K562 (cell line): ENCODE results near the gene CLASP1. TPM values are rescaled to one million over a fixed set of nuclear protein-coding genes. Genes with fewer than 3 reads are reported as not detected.

Experiments
- ARID4B ChIP-seq: sonication (generic); formaldehyde crosslinking; IDR thresholded peaks from 2 replicates; pipeline ENCODE4 v1.8.0; 2022; ENCODE audit warnings: mild to moderate bottlenecking, missing genetic modification reagents
- CHAMP1 ChIP-seq: fragments of 450-650 bp; IDR thresholded peaks from 2 replicates; pipeline ENCODE4 v1.6.1; 2016; ENCODE audit warnings: mild to moderate bottlenecking
- CREB3L1 ChIP-seq: fragments of 450-650 bp; IDR thresholded peaks from 2 replicates; pipeline ENCODE4 v1.6.1; 2014; ENCODE audit warnings: low read depth, mild to moderate bottlenecking, moderate library complexity, borderline replicate concordance
- DMBX1 ChIP-seq: fragments of 250-450 bp; sonication (Bioruptor Pico); IDR thresholded peaks from 2 replicates; pipeline ENCODE4 v1.8.0; 2022; ENCODE audit warnings: inconsistent platforms, mild to moderate bottlenecking, moderate library complexity, borderline replicate concordance
- FOXM1 ChIP-seq, 2 experiments: fragments of 450-650 bp in 1 of 2; sonication (generic) in 1 of 2; formaldehyde crosslinking in 1 of 2; IDR thresholded peaks; 2 replicates each; pipeline versions ENCODE4 v1.6.1 to v1.9.0; 2017 to 2022; ENCODE audit warnings: low read depth in 2 of 2, mild to moderate bottlenecking in 2 of 2, missing genetic modification reagents in 1 of 2, moderate library complexity in 1 of 2
- HDAC6 ChIP-seq: IDR thresholded peaks from 2 replicates; pipeline ENCODE4 v1.6.1; 2012; ENCODE audit warnings: low read depth, mild to moderate bottlenecking, control low read depth, inconsistent platforms, low read length, moderate library complexity
- L3MBTL2 ChIP-seq: fragments of 450-650 bp; IDR thresholded peaks from 2 replicates; pipeline ENCODE4 v1.6.1; 2016; ENCODE audit warnings: mild to moderate bottlenecking, moderate library complexity
- NCOA1 ChIP-seq: fragments of 450-650 bp; IDR thresholded peaks from 2 replicates; pipeline ENCODE4 v1.6.1; 2016; ENCODE audit warnings: low read depth
- SMAD4 ChIP-seq: fragments of 250-450 bp; sonication (Bioruptor Pico); conservative IDR thresholded peaks from 2 replicates; pipeline ENCODE4 v1.8.0; 2021; ENCODE audit warnings: inconsistent platforms, mild to moderate bottlenecking, moderate library complexity
- TAF9B ChIP-seq: fragments of 450-650 bp; IDR thresholded peaks from 2 replicates; pipeline ENCODE4 v1.6.1; 2018; ENCODE audit warnings: mild to moderate bottlenecking; ENCODE audit not compliant: partially characterized antibody
- TFAM ChIP-seq: fragments of 250-450 bp; sonication (Bioruptor Pico); conservative IDR thresholded peaks from 2 replicates; pipeline ENCODE4 v1.5.0; 2021; ENCODE audit warnings: mild to moderate bottlenecking, moderate library complexity
- TFE3 ChIP-seq: fragments of 450-650 bp; formaldehyde crosslinking; IDR thresholded peaks from 2 replicates; pipeline ENCODE4 v1.4.0; 2020; ENCODE audit warnings: mild to moderate bottlenecking, mixed read lengths
- ZC3H11A ChIP-seq: IDR thresholded peaks from 2 replicates; pipeline ENCODE4 v1.6.1; 2012; ENCODE audit warnings: low read depth, low read length, improper control_type of control experiment
- ZNF274 ChIP-seq: IDR thresholded peaks from 2 replicates; pipeline ENCODE4 v1.6.1; 2011; ENCODE audit warnings: low read depth, mild to moderate bottlenecking, low read length, moderate library complexity, borderline replicate concordance
- ZNF3 ChIP-seq: fragments of 250-450 bp; sonication (Bioruptor Pico); IDR thresholded peaks from 2 replicates; pipeline ENCODE4 v1.5.0; 2021; ENCODE audit warnings: mild to moderate bottlenecking, moderate library complexity
- polyA plus RNA-seq, 8 experiments: library from polyadenylated mRNA; depleted of rRNA in 4 of 8; stranded (reverse) in 5 of 8; unstranded in 3 of 8; fragments of >200 nt; fragmentation: Nextera tagmentation in 2 of 8; fragmentation: Illumina TruSeq in 1 of 8; extraction: Ambion mirVana in 2 of 8; extraction: Trizol in 1 of 8; gene quantifications; 2 replicates each; pipeline versions ENCODE4 v1.2.1 to v1.2.3, GENCODE V29; 2011 to 2014; ENCODE audit warnings: inconsistent platforms in 1 of 8, missing spikeins in 1 of 8
- total RNA-seq, 7 experiments: library from RNA; depleted of rRNA in 6 of 7; stranded (reverse); fragments of >200 nt in 6 of 7; fragmentation: Illumina TruSeq in 2 of 7; extraction: Trizol in 2 of 7; gene quantifications; 2 replicates each; pipeline versions ENCODE4 v1.2.1 to v1.2.3, GENCODE V29; 2011 to 2021; ENCODE audit warnings: low replicate concordance in 1 of 7

Gene CLASP1
- total and polyA plus RNA-seq, 9 of the 15 experiments (the other 6 are each of a cell fraction or from before 2014, with no cell fraction given), result 1.7 to 40.3 (median 20.7) TPM

GRCh38 chr2:121532347-121532766 lies 116.9 kb downstream of the CLASP1 start (continued):
- no peak for TF ChIP-seq ARID4B (CRISPR knock-in tag)
- no peak for TF ChIP-seq ZNF274
- no peak for TF ChIP-seq SMAD4 (CRISPR knock-in tag)
- no peak for TF ChIP-seq TFE3 (CRISPR knock-in tag)
- TF ChIP-seq TAF9B, result peak; percentile 37
- no peak for TF ChIP-seq ZNF3 (CRISPR knock-in tag)
- TF ChIP-seq DMBX1 (CRISPR knock-in tag), result no peak
- no peak for TF ChIP-seq L3MBTL2
- no peak for TF ChIP-seq FOXM1 (IDR thresholded peaks at IDR 0.05; ENCODE audit: low read depth)
- TF ChIP-seq FOXM1 (CRISPR knock-in tag; IDR thresholded peaks at IDR 0.05; ENCODE audit: low read depth), result no peak
- no peak for TF ChIP-seq TFAM (CRISPR knock-in tag)
- no peak for TF ChIP-seq ZC3H11A
- no peak for TF ChIP-seq CREB3L1
- no peak for TF ChIP-seq HDAC6
- TF ChIP-seq NCOA1, result peak; percentile 79; the same call in 1 of the 2 replicates
- no peak for TF ChIP-seq CHAMP1
